ENCODE measurements around the gene GNPDA1. TPM values are rescaled to one million over a fixed set of nuclear protein-coding genes. Genes with fewer than 3 reads are reported as not detected.
A peak's percentile ranks its signal among the peaks of the same experiment; 100 is the strongest.

Gene GNPDA1
- total and polyA plus RNA-seq, 10 donors: 13.9 to 35.7 (median 29.3) TPM

DNA sequence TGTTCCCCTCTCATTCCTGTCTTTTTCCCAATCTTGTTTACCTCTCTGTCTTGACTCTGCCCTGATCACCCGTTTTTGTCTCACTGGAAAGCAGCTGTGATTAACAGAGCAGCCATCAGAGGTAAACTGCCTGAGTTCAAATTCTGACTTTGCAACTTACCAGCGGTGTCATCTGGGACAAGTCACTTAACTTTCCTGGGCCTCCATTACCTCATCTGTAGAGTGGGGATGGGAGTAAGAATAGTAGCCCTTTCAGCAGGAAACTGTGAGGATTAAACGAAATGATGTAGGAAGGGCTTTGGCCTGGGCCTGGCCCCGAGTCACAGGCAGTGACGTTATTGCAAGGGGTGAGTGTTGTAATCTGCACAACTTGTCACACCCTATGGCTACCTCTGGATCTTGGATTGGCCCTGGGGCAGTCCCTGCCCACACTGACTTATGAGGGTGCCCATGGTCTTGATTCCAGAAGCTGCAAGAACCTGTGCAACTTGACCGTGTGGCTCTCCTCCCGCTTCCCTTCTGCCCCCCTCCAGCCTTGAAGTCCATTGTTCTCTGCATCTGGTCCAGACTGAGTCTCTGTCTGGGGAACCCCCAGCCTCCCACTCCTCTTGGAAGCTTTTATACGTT is 54.2 kb downstream of the GNPDA1 start:
- WGBS, 5 donors: 43 to 55% (median 49%) methylated on average over 8 of the region's 8 CpGs
- intact Hi-C loops (cut with DNase I; ENCODE audit: low total_unique reads): loop anchor here (10.0 kb wide), 1 partner anchor 74 kb away; no protein-coding TSS in a partner anchor
- H3K4me3 ChIP-seq: peak overlapping the region in 3 of 8 donors; percentile 41 to 64 (median 53)
- TF ChIP-seq POLR2AphosphoS5 (IDR thresholded peaks at IDR 0.05) (no peak), POLR2A (IDR thresholded peaks at IDR 0.05) (no peak), CTCF (IDR thresholded peaks at IDR 0.05 in 8 of 11, conservative IDR thresholded peaks at IDR 0.05 in 3 of 11) (peak in 1 of 11 experiments; percentile 2)
- H3K4me1 ChIP-seq: peaks cover 31 to 81% (median 52%) of the 10 kb centered on the region in 6 donors
- peak overlapping the region in 7 of 8 donors; percentile 41 to 82 (median 76) for H3K27ac ChIP-seq
- H3K36me3 ChIP-seq: peaks cover 0 to 8% (median 0%) of the 10 kb centered on the region in 6 donors
- H3K9me3 ChIP-seq: no peaks in the 10 kb centered on the region
- H3K27me3 ChIP-seq (replicated peaks in 1 of 7): no peaks in the 10 kb centered on the region
- DNase-seq: no peak

- Histone ChIP-seq H3K27ac (peak within 1 kb of the TSS; percentile 41 to 82 (median 71)), H3K4me3 (peak within 1 kb of the TSS; percentile 37 to 64 (median 40)), H3K27me3 (replicated peaks in 1 of 7) (no peaks in the 10 kb centered on the region), H3K4me1 (peaks cover 31 to 83% (median 54%) of the 10 kb centered on the region in 6 donors), H3K9me3 (no peaks in the 10 kb centered on the region), H3K36me3 (peaks cover 0 to 8% (median 0%) of the 10 kb centered on the region in 6 donors)
- intact Hi-C loops (cut with DNase I; ENCODE audit: low total_unique reads): loop anchor here (10.0 kb wide), 1 partner anchor 73 kb away; no protein-coding TSS in a partner anchor
- DNase-seq: peak; percentile 83
- WGBS, 5 donors: 1 to 7% (median 2%) methylated on average over 7 of the region's 7 CpGs
- TF ChIP-seq CTCF (IDR thresholded peaks at IDR 0.05 in 8 of 11, conservative IDR thresholded peaks at IDR 0.05 in 3 of 11) (peak in 1 of 11 experiments; percentile 15), POLR2AphosphoS5 (IDR thresholded peaks at IDR 0.05) (peak; percentile 74 to 83 (median 81)), POLR2A (IDR thresholded peaks at IDR 0.05) (peak in 1 of 3 donors; percentile 29)
Measured at GRCh38 chr5:141958113-141958512, 54.7 kb downstream of the GNPDA1 start, which contains the start of gene PCDH12. Gene PCDH12, minus strand, starts transcription at chr5:141958202. Its CDS starts 351 bp downstream, at chr5:141957851.

DNA sequence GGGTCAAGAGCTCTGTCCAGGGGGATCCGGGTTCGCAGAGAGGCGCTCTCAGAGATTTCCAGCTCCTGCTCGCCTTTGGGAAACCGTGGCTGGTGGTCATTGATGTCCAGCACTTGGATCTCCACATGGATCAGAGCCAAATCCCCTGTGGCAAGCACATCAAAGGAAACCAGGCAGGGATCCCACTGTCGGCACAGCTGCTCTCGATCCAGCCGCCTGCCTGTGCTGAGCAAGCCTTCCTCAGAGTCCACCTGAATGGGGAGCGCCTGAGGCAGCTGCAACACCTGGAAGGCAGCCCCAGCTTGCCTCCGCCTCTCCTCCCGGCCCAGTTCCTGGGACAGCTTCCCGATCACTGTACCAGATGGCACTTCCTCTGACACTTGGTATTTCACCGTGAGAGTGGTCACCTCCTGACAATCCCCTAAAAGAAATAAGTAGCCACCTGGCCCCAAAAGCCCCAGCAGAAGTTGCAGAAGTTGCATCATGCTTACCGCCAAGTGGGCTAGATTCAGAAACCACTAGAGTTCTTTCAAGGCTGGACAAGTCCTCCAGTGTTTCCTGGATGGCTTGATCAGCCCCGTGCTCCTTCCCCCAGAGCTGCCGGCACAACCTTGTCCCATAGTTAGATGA is 55.3 kb downstream of the GNPDA1 start:
- intact Hi-C loops (cut with DNase I; ENCODE audit: low total_unique reads): loop anchor here (10.0 kb wide), 1 partner anchor 73 kb away; no protein-coding TSS in a partner anchor
- no peaks in the 10 kb centered on the region for H3K9me3 ChIP-seq
- H3K4me3 ChIP-seq: peak overlapping the region; percentile 37 to 64 (median 40)
- 48 to 57% (median 51%) methylated on average over 15 to 16 of the region's 16 CpGs for WGBS, 5 donors
- no peak for DNase-seq
- no peaks in the 10 kb centered on the region for H3K27me3 ChIP-seq (replicated peaks in 1 of 7)
- peak overlapping the region; percentile 41 to 82 (median 71) for H3K27ac ChIP-seq
- peaks cover 31 to 88% (median 59%) of the 10 kb centered on the region in 6 donors for H3K4me1 ChIP-seq
- peaks cover 0 to 8% (median 0%) of the 10 kb centered on the region in 6 donors for H3K36me3 ChIP-seq
- no peak for TF ChIP-seq POLR2AphosphoS5 (IDR thresholded peaks at IDR 0.05)
- TF ChIP-seq POLR2A (IDR thresholded peaks at IDR 0.05): no peak
- no peak for TF ChIP-seq CTCF (IDR thresholded peaks at IDR 0.05 in 8 of 11, conservative IDR thresholded peaks at IDR 0.05 in 3 of 11)

Data from spleen (tissue), 11 donors.